Natural killer cell (primary cell): ENCODE measurements around the gene LSM12. TPM values are rescaled to one million over a fixed set of nuclear protein-coding genes. Genes with fewer than 3 reads are reported as not detected.

Experiments used
- ATAC-seq, 3 donors: fragments of 150-1000 bp in 2 of 3; fragments of 200-7000 bp in 1 of 3; cut with Tn5 transposase; 1 replicate in 1 of 3; 2 replicates in 2 of 3; pipeline ENCODE4 v1.10.0; 2021; ENCODE audit warnings: mild to moderate bottlenecking in 2 of 3, moderate library complexity in 2 of 3
- DNase-seq, 2 donors: peaks; one replicate each; pipeline versions ENCODE4 v3.0.0 to v3.0.0-alpha.2; 2013 to 2021; ENCODE audit warnings: mixed read lengths in 1 of 2
- H3K27ac ChIP-seq: one replicate; pipeline ENCODE4 v1.5.1; 2013; ENCODE audit warnings: mild to moderate bottlenecking, low read length
- H3K27me3 ChIP-seq: one replicate; pipeline ENCODE4 v1.6.1; 2013; ENCODE audit warnings: low read length; ENCODE audit not compliant: control insufficient read depth, insufficient read depth
- H3K36me3 ChIP-seq: one replicate; pipeline ENCODE4 v1.6.1; 2013; ENCODE audit warnings: low read length; ENCODE audit not compliant: control insufficient read depth, insufficient read depth
- H3K4me1 ChIP-seq: one replicate; pipeline ENCODE4 v1.6.1; 2013; ENCODE audit warnings: low read length; ENCODE audit not compliant: control insufficient read depth, insufficient read depth
- H3K4me3 ChIP-seq: one replicate; pipeline ENCODE4 v1.5.1; 2013; ENCODE audit warnings: low read length
- H3K9me3 ChIP-seq: one replicate; pipeline ENCODE4 v1.6.1; 2013; ENCODE audit warnings: low read length; ENCODE audit not compliant: control insufficient read depth, insufficient read depth
- H3K27ac Mint-ChIP-seq, 2 donors: one replicate each; pipeline ENCODE4 v1.8.0; 2022; ENCODE audit warnings: mild to moderate bottlenecking in 2 of 2, mixed read lengths in 2 of 2, moderate library complexity in 1 of 2
- H3K27me3 Mint-ChIP-seq, 2 donors: one replicate each; pipeline ENCODE4 v1.8.0; 2022; ENCODE audit warnings: low read depth in 2 of 2, mixed read lengths in 2 of 2
- H3K36me3 Mint-ChIP-seq: one replicate; pipeline ENCODE4 v1.8.0; 2022; ENCODE audit warnings: mixed read lengths
- H3K4me1 Mint-ChIP-seq, 2 donors: one replicate each; pipeline ENCODE4 v1.8.0; 2022; ENCODE audit warnings: mixed read lengths in 2 of 2
- H3K4me3 Mint-ChIP-seq: one replicate; pipeline ENCODE4 v1.8.0; 2022; ENCODE audit warnings: mild to moderate bottlenecking, moderate library complexity, mixed read lengths
- H3K9me3 Mint-ChIP-seq, 2 donors: one replicate each; pipeline ENCODE4 v1.8.0; 2022; ENCODE audit warnings: mixed read lengths in 2 of 2
- WGBS: methylation state at CpG from one replicate; pipeline ENCODE4 v1.1.7; 2013; ENCODE audit warnings: missing lambda C conversion rate; ENCODE audit not compliant: insufficient coverage; 5-methylcytosine and 5-hydroxymethylcytosine counted together
- intact Hi-C: fragments of 100-400 bp; cut with micrococcal nuclease; formaldehyde crosslinking; loops from one replicate; pipeline ENCODE4 v1.14.2; 2022
- total RNA-seq, 4 donors: library from RNA; stranded (reverse); fragments of 120-200 nt in 1 of 4; gene quantifications; one replicate each; pipeline versions ENCODE4 v1.2.3 to v1.2.4, GENCODE V29; 2013 to 2022
- TF ChIP-seq, protein P1 (sequence below): fragments of 200-600 bp; IDR thresholded peaks from one replicate; pipeline ENCODE4 v1.8.0; 2022; ENCODE audit warnings: antibody characterized with exemption

The LSM12 gene
- total RNA-seq, 3 donors from 2014 or later (not counting 1 experiment from before 2014, with no cell fraction given): 46.9 to 54.0 (median 51.8) TPM

- H3K4me1 ChIP-seq: peaks cover 32% of the 10 kb centered on the region
- no peaks in the 10 kb centered on the region for H3K9me3 ChIP-seq
- 86% methylated on average over 1 of the region's 1 CpG for WGBS
- peaks cover 11% of the 10 kb centered on the region for H3K36me3 ChIP-seq
- no peak for DNase-seq
- peaks cover 9 to 39% of the 10 kb centered on the region in 2 donors for H3K4me1 Mint-ChIP-seq
- no peaks in the 10 kb centered on the region for H3K27me3 ChIP-seq
- ATAC-seq: no peak
- no peaks in the 10 kb centered on the region for H3K27me3 Mint-ChIP-seq
- no peaks in the 10 kb centered on the region for H3K36me3 Mint-ChIP-seq
- H3K27ac Mint-ChIP-seq: no peak overlapping the region
- H3K9me3 Mint-ChIP-seq: no peaks in the 10 kb centered on the region
- no peak overlapping the region for H3K27ac ChIP-seq
- no peak overlapping the region for H3K4me3 Mint-ChIP-seq
- no peak overlapping the region for H3K4me3 ChIP-seq
- TF ChIP-seq, protein P1, sequence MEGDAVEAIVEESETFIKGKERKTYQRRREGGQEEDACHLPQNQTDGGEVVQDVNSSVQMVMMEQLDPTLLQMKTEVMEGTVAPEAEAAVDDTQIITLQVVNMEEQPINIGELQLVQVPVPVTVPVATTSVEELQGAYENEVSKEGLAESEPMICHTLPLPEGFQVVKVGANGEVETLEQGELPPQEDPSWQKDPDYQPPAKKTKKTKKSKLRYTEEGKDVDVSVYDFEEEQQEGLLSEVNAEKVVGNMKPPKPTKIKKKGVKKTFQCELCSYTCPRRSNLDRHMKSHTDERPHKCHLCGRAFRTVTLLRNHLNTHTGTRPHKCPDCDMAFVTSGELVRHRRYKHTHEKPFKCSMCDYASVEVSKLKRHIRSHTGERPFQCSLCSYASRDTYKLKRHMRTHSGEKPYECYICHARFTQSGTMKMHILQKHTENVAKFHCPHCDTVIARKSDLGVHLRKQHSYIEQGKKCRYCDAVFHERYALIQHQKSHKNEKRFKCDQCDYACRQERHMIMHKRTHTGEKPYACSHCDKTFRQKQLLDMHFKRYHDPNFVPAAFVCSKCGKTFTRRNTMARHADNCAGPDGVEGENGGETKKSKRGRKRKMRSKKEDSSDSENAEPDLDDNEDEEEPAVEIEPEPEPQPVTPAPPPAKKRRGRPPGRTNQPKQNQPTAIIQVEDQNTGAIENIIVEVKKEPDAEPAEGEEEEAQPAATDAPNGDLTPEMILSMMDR: no peak
- intact Hi-C loops: no loop called here
These were observed 46.9 kb upstream of the LSM12 start for GRCh38 chr17:44113382-44113781.

GRCh38 chr17:44112284-44113280 is 46.1 kb upstream of the LSM12 start:
- TF ChIP-seq, protein P1: no peak
- peaks cover 11% of the 10 kb centered on the region for H3K36me3 ChIP-seq
- H3K27ac ChIP-seq: no peak overlapping the region
- 88% methylated on average over 4 of the region's 4 CpGs for WGBS
- H3K4me1 ChIP-seq: peaks cover 32% of the 10 kb centered on the region
- Mint-ChIP-seq H3K4me1 (peaks cover 9 to 34% of the 10 kb centered on the region in 2 donors), H3K36me3 (no peaks in the 10 kb centered on the region), H3K27ac (no peak overlapping the region), H3K4me3 (no peak overlapping the region), H3K9me3 (no peaks in the 10 kb centered on the region), H3K27me3 (no peaks in the 10 kb centered on the region)
- no peaks in the 10 kb centered on the region for H3K27me3 ChIP-seq
- H3K4me3 ChIP-seq: no peak overlapping the region
- DNase-seq (no peak), ATAC-seq (no peak)
- no peaks in the 10 kb centered on the region for H3K9me3 ChIP-seq
- intact Hi-C loops: no loop called here

DNA sequence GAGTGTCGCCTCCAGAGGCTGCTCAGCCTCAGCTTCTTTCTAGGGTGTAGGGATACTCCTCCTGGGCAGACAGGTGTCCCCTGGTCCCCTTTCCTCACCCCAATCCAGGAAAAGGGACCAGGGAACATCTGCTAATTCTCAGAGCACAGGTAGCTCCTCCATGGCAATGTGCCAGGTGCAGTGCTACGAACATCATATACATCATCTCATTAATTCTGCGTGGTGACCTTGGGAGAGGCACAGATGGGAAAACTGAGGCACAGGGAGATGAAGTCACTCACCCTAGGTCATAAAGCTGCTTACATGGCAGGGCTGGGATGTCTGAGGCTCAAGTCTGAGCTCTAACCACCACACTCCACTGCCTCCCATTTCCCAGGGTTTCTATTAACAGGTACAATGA is 45.3 kb upstream of the LSM12 start:
- TF ChIP-seq, protein P1: no peak
- intact Hi-C loops: no loop called here
- Mint-ChIP-seq H3K4me3 (peak overlapping the region; percentile 9), H3K4me1 (peaks cover 6 to 34% of the 10 kb centered on the region in 2 donors), H3K27me3 (no peaks in the 10 kb centered on the region), H3K36me3 (no peaks in the 10 kb centered on the region), H3K27ac (no peak overlapping the region), H3K9me3 (no peaks in the 10 kb centered on the region)
- Histone ChIP-seq H3K27me3 (no peaks in the 10 kb centered on the region), H3K4me3 (no peak overlapping the region), H3K9me3 (no peaks in the 10 kb centered on the region), H3K4me1 (peaks cover 32% of the 10 kb centered on the region), H3K27ac (no peak overlapping the region), H3K36me3 (peaks cover 10% of the 10 kb centered on the region)
- WGBS: 97% methylated on average over 3 of the region's 3 CpGs
- no peak for DNase-seq
- ATAC-seq: no peak
